Fibroblast of upper back skin (primary cell): ENCODE data around the gene TMEM156.

ENCODE experiments used
- DNase-seq: peaks from one replicate; pipeline ENCODE4 v3.0.0-alpha.2; 2013

The TMEM156 gene

GRCh38 chr4:39032218-39033085 is at the start of gene TMEM156:
TMEM156 (minus strand) TSS chr4:39032409; CDS start chr4:39032313, 96 bp downstream.
- DNase-seq: peak; percentile 25

- DNase-seq: no peak
Observed at GRCh38 chr4:39078829-39079228, 46.6 kb upstream of the TMEM156 start.

GRCh38 chr4:39068907-39069306 is 36.7 kb upstream of the TMEM156 start:
- DNase-seq: no peak

DNA sequence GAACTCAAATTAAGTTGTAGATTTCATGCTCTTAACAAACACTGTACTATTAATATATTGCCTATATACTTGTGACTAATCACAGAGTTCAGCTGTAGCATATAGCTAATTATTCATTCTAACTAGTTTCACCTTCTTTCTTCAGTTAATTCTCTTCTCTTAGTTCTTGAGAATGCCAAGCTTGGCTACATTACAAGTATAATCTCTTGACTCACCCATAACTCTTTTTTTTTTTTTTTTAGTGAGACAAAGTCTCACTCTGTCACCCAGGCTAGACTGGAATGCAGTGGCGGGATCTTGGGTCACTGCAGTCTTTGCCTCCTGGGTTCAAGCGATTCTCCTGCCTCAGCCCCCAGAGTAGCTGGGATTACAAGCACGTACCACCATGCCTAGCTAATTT is 35.2 kb upstream of the TMEM156 start:
- DNase-seq: peak; percentile 12

GRCh38 chr4:39067031-39067430 is 34.8 kb upstream of the TMEM156 start:
- no peak for DNase-seq

DNA sequence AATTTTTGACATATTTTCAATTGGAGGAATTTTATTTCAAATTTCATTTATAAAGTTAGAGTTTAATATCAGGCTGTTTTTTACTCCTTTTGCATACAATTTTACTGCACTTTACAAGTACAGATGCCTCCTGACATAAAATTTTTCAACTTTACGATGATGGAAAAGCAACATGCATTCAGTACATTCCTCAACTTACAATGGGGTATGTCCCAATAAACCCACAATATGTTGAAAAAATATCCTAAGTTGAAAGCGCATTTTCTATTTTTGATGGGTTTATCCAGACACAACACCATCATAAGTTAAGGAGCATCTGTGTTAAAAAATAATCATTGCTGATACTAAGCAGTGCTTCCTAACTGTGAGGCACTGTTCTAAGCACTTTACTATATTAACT is 34.2 kb upstream of the TMEM156 start:
- no peak for DNase-seq

DNA sequence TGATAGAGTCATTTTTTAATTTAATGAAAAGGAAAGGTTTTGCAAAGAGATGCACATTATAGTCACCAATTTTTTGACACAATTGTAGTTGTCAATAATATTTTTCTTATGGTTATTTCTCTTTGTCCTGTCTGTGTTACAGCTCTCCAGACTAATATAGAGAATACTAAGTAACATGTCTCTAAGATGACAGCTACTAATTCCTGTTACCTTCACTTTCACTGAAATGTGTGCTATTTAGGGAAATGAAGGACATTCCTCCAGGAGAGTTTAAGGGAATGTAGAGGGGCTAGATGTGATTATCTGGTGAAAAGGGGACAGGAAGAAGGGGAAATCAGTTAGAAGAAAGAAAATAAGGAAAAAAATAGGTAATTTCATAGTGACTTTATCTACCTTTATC is 31.2 kb upstream of the TMEM156 start:
- no peak for DNase-seq

DNA sequence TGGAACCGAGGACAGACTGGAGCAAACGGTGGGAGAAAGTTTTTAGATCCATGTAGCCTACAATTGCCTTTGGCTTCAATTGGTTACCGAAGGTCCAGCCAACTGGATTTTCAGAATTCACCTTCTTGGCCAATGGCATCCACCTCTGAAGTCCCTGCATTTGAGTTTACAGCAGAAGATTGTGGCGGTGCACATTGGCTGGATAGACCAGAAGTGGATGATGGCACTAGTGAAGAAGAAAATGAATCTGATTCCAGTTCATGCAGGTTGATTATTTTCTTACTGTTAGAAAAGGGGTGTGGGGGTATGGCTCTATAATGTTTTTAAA is 30.5 kb upstream of the TMEM156 start:
- DNase-seq: no peak

- peak; percentile 23 for DNase-seq
Observed at GRCh38 chr4:39062094-39062769, 30.0 kb upstream of the TMEM156 start, which contains the start of gene KLHL5. KLHL5 (plus strand) TSS chr4:39062232; CDS start chr4:39062653, 421 bp downstream.

GRCh38 chr4:39061457-39061856 is 29.2 kb upstream of the TMEM156 start:
- DNase-seq: no peak

DNA sequence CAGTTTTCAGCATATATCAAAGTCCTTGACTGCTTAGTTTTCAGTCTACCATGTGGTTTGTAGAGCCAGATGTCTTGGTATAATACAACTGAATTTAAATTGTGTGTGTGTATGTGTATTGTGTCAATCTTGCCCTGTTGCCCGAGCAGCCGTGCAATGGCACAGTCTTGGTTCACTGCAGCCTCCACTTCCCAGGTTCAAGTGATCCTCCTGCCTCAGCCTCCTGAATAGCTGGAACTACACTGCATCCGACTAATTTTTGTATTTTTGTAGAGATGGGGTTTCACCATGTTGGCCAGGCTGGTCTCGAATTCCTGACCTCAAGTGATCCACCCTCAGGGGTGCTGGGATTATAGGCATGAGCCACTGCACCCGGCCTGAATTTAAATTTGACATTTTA is 23.8 kb upstream of the TMEM156 start:
- no peak for DNase-seq

GRCh38 chr4:39054497-39054896 is 22.3 kb upstream of the TMEM156 start:
- no peak for DNase-seq

DNA sequence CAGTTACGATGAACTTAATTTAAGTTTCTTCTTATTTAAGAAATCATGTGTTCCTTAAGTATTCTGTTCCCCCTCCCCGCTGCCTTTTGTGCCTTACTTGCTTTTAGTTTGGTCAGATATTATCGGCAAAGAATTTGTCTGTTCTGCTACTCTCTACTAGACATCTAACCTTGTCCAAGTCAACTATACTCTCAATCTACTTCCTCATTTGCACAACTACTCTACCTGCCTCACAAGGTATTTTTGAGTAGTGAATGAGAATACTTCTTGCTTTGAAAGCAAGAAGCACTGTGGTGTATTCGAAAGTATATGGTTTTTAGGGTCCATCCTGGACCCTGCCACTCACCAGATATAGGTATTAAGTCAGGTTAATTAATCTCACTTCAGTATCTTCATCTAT is 21.8 kb upstream of the TMEM156 start:
- no peak for DNase-seq

DNA sequence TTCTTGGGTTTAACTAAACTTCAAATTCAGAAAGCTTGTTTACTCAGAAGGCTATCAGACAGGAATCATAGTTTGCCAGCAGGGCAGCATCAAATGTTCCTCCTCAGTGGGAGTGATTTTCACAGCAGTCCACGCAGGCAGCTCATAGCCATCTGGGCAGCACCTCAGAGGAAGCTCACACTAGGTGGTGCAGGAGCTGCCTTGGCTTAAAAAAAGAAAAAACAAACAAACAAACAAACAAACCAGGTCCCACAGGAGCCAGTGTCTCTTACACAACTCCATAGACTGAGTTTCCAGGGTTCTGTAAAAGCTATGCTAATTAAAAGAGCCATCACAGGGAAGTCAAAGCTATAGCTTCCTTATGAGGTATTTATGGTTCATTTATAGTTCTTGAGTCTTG is 19.3 kb upstream of the TMEM156 start:
- no peak for DNase-seq

GRCh38 chr4:39050590-39050989 is 18.4 kb upstream of the TMEM156 start:
- DNase-seq: no peak

DNA sequence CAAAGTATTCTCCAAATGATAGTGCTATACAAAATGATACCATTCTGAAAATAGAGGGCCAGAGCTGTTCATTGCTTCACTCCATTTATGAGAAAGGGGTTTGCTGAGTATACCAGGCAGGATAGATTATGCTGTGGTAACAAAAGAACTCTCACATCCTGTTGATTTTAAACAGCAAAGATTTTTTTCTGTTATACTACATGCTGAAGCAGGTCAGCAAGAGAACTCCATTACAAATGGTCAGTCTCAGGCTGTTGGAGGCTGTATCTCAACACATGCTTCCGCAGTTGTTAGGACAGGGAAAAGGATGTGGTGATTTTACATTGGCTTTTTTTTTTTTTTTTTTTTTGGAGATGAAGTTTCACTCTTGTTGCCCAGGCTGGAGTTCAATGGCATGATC is 16.1 kb upstream of the TMEM156 start:
- no peak for DNase-seq

GRCh38 chr4:39047681-39048080 is 15.5 kb upstream of the TMEM156 start:
- no peak for DNase-seq

DNA sequence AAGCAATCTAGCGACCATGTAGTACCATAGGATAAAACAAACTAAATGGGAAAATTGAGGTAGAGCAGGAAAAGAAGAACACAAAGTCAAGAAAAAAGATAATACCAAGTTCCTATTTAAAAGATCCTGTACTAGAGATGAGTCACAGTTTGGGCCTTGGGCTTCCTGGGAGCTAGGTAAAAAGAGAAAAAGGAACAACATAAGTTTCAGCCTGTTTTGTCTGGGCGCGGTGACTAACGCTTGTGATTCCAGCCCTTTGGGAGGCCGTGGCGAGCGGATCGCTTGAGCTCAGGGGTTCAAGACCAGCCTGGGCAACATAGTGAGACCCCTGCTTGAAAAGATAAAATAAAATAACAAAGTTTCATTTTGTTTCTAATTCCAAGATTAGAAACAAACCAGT is 14.0 kb upstream of the TMEM156 start:
- DNase-seq: peak; percentile 28

DNA sequence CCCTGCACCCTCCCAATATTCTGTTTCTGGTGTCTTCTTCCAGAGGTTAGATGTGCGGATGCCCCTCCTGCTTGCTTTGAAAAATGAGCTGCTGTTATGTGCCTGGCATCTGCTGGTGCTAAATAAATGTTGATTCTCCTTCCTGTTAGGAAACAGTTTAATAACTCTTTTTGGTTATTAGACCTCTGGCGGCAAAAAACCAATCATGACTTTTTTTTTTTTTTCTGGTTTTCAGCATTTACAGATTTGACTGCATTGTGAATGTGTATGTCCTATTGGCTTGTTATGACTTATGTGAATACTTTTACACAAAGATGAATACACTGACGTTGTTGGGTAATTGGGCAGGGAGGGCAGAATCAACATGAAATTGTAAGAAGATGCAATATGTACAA is 13.6 kb upstream of the TMEM156 start:
- no peak for DNase-seq

DNA sequence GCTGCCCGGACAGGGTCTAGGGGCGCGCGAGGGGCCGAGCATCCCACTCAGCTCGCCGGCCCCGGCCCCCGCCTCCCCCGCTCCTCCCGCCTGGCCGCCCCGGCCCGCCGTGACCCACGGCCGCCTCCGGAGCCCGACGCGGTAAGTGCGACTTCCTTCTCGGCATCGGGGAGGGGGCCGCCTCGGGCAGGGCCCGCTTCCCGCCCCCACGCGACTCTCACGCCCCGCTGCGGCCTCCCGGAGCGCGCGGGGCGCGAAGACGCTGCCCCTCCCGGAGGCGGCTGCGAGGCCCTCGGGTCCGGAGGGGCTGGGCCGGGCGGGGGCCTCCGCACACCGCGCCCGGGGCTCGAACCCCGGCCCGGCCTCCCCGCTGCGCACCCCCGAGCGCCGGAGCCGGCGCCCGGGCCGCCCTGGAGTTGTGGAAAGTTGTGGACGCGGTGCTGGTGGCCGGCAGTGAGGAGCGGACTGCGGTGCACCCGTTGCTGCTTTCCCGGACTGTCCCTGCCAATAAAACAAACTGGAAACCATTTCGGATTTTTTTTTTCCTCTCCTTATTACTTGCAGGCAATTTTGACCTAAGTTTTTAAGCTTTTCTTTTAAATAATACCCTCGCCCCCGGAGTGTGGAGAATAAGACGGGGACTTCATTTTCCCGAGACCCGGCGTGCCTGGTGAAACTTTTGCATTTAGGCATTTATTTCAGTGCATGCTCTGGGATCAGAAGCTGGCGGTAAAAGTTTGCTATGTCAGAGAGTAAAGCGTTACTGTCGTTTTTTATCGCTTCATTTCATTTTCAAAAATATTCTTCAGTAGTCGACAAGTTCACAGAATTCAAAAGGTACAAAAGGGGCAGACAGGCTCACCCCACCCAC is 13.0 kb upstream of the TMEM156 start:
- DNase-seq: peak; percentile 11

GRCh38 chr4:39044364-39044955 is 12.3 kb upstream of the TMEM156 start:
- peak; percentile 87 for DNase-seq

DNA sequence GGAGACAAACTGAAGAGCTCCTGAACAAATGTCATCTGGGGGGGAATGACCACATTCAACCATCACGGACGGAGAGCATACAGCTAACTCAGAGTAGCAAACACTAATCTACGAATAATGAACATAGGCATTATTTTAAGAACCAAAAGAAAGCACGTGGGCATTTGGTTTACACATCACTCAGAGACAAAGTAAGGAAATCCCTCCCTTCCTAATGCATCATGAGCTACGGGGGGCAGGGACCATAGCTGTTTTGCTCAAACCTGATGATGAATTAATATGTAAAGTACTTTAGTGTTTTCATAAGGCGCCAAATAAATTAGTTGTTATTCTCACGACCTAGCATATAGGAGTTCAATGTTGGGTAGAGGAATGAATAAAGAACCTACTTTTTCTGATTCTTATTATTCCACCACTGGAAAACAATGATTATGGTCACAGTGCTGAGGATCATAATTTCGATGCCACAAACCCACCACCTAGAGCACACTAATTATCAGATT is 11.7 kb upstream of the TMEM156 start:
- peak; percentile 27 for DNase-seq
